Spinal cord (tissue), 10 donors: ENCODE measurements around the gene NUP93. TPM values are rescaled to one million over a fixed set of nuclear protein-coding genes. Genes with fewer than 3 reads are reported as not detected.
"Not testable (repeated sequence)": the region's sequence is repeated elsewhere in the genome, so short reads cannot be mapped to it uniquely, and the experiment has no call there.

Source experiments
- DNase-seq, 6 donors: peaks; one replicate each; pipeline versions ENCODE4 v3.0.0 to v3.0.0-alpha.2; 2013 to 2015; ENCODE audit warnings: low spot score in 6 of 6, low read depth in 4 of 6
- H3K27ac ChIP-seq: one replicate; pipeline ENCODE4 v1.5.1; 2013; ENCODE audit warnings: low read depth, low read length, control low read depth
- H3K27me3 ChIP-seq: one replicate; pipeline ENCODE4 v1.6.1; 2013; ENCODE audit warnings: low read length; ENCODE audit not compliant: control insufficient read depth, insufficient read depth
- H3K36me3 ChIP-seq: one replicate; pipeline ENCODE4 v1.6.1; 2013; ENCODE audit warnings: low read length; ENCODE audit not compliant: control insufficient read depth, insufficient read depth
- H3K4me1 ChIP-seq: one replicate; pipeline ENCODE4 v1.6.1; 2013; ENCODE audit warnings: low read length; ENCODE audit not compliant: control insufficient read depth, insufficient read depth
- H3K4me3 ChIP-seq: one replicate; pipeline ENCODE4 v1.5.1; 2013; ENCODE audit warnings: low read depth, low read length, control low read depth
- H3K9me3 ChIP-seq: one replicate; pipeline ENCODE4 v1.6.1; 2013; ENCODE audit warnings: low read length; ENCODE audit not compliant: control insufficient read depth, insufficient read depth
- WGBS: methylation state at CpG from one replicate; pipeline ENCODE4 v1.1.5; 2013; ENCODE audit warnings: missing lambda C conversion rate; ENCODE audit not compliant: insufficient coverage; 5-methylcytosine and 5-hydroxymethylcytosine counted together
- polyA plus RNA-seq, 2 donors: library from polyadenylated mRNA; unstranded; fragments of 120-200 nt; gene quantifications; one replicate each; pipeline ENCODE4 v1.2.1, GENCODE V29; 2013; ENCODE audit not compliant: insufficient read length in 2 of 2
- total RNA-seq, 2 donors: library from RNA; depleted of rRNA in 1 of 2; stranded (reverse); fragments of 120-200 nt in 1 of 2; fragments of >200 nt in 1 of 2; gene quantifications; one replicate each; pipeline versions ENCODE4 v1.2.3 to v1.2.4, GENCODE V29; 2013 to 2014
- donor health status: healthy.

The NUP93 gene
- total and polyA plus RNA-seq, 4 donors: 103 to 128 (median 121) TPM

GRCh38 chr16:56868766-56869165, 138.8 kb downstream of the NUP93 start:
- peaks cover 26% of the 10 kb centered on the region for H3K4me1 ChIP-seq
- not testable (repeated sequence) for H3K4me3 ChIP-seq, H3K9me3 ChIP-seq, H3K36me3 ChIP-seq, DNase-seq, H3K27me3 ChIP-seq, H3K27ac ChIP-seq
- 94% methylated on average over 3 of the region's 5 CpGs for WGBS

- WGBS: 86% methylated on average over 24 of the region's 24 CpGs
- H3K27me3 ChIP-seq: no peaks in the 10 kb centered on the region
- no peaks in the 10 kb centered on the region for H3K36me3 ChIP-seq
- no peaks in the 10 kb centered on the region for H3K9me3 ChIP-seq
- H3K4me3 ChIP-seq: no peak overlapping the region
- H3K27ac ChIP-seq: no peak overlapping the region
- H3K4me1 ChIP-seq: peaks cover 24% of the 10 kb centered on the region
- no peak for DNase-seq
These were observed 139.8 kb downstream of the NUP93 start for GRCh38 chr16:56869513-56870275.

- H3K27me3 ChIP-seq: no peaks in the 10 kb centered on the region
- 94% methylated on average over 7 of the region's 14 CpGs for WGBS
- H3K27ac ChIP-seq: no peak overlapping the region
- no peak for DNase-seq
- no peaks in the 10 kb centered on the region for H3K9me3 ChIP-seq
- peaks cover 19% of the 10 kb centered on the region for H3K4me1 ChIP-seq
- H3K36me3 ChIP-seq: no peaks in the 10 kb centered on the region
- no peak overlapping the region for H3K4me3 ChIP-seq
These were observed 140.5 kb downstream of the NUP93 start for GRCh38 chr16:56870276-56870888.

- no peak for DNase-seq
- 46% methylated on average over 4 of the region's 7 CpGs for WGBS
These were observed 141.3 kb downstream of the NUP93 start for GRCh38 chr16:56871172-56871593.

GRCh38 chr16:56872863-56873391, 143.0 kb downstream of the NUP93 start:
- Histone ChIP-seq H3K36me3 (no peaks in the 10 kb centered on the region), H3K4me1 (peaks cover 7% of the 10 kb centered on the region), H3K27me3 (no peaks in the 10 kb centered on the region), H3K9me3 (no peaks in the 10 kb centered on the region), H3K4me3 (no peak overlapping the region), H3K27ac (no peak overlapping the region)
- DNase-seq: no peak
- 100% methylated on average over 6 of the region's 10 CpGs for WGBS

More at GRCh38 chr16:56871172-56871593, 141.3 kb downstream of the NUP93 start:
- Histone ChIP-seq H3K36me3 (no peaks in the 10 kb centered on the region), H3K4me3 (no peak overlapping the region), H3K4me1 (peaks cover 19% of the 10 kb centered on the region), H3K27me3 (no peaks in the 10 kb centered on the region), H3K27ac (no peak overlapping the region), H3K9me3 (no peaks in the 10 kb centered on the region)

- peaks cover 5% of the 10 kb centered on the region for H3K4me1 ChIP-seq
- no peaks in the 10 kb centered on the region for H3K27me3 ChIP-seq
- 61% methylated on average over 10 of the region's 11 CpGs for WGBS
- no peaks in the 10 kb centered on the region for H3K9me3 ChIP-seq
- no peak overlapping the region for H3K4me3 ChIP-seq
- no peak overlapping the region for H3K27ac ChIP-seq
- DNase-seq: no peak
- no peaks in the 10 kb centered on the region for H3K36me3 ChIP-seq
These were observed 144.9 kb downstream of the NUP93 start for GRCh38 chr16:56874800-56875199.

GRCh38 chr16:56876048-56876447, 146.1 kb downstream of the NUP93 start:
- Histone ChIP-seq H3K4me3 (no peak overlapping the region), H3K36me3 (no peaks in the 10 kb centered on the region), H3K27ac (no peak overlapping the region), H3K27me3 (no peaks in the 10 kb centered on the region), H3K4me1 (peaks cover 2% of the 10 kb centered on the region), H3K9me3 (no peaks in the 10 kb centered on the region)
- no peak for DNase-seq
- 90% methylated on average over 3 of the region's 4 CpGs for WGBS

GRCh38 chr16:56877486-56878182, 147.7 kb downstream of the NUP93 start:
- DNase-seq: no peak

GRCh38 chr16:56878282-56878854, 148.4 kb downstream of the NUP93 start:
- 88% methylated on average over 5 of the region's 8 CpGs for WGBS
- H3K27me3 ChIP-seq: no peaks in the 10 kb centered on the region
- no peak for DNase-seq

More at GRCh38 chr16:56877486-56878182, 147.7 kb downstream of the NUP93 start:
- H3K27ac ChIP-seq: no peak overlapping the region
- no peak overlapping the region for H3K4me3 ChIP-seq
- H3K9me3 ChIP-seq: no peaks in the 10 kb centered on the region
- WGBS: 86% methylated on average over 7 of the region's 13 CpGs
- H3K36me3 ChIP-seq: no peaks in the 10 kb centered on the region
- H3K4me1 ChIP-seq: no peaks in the 10 kb centered on the region
- no peaks in the 10 kb centered on the region for H3K27me3 ChIP-seq

More at GRCh38 chr16:56878282-56878854, 148.4 kb downstream of the NUP93 start:
- no peak overlapping the region for H3K27ac ChIP-seq
- H3K4me3 ChIP-seq: no peak overlapping the region
- H3K4me1 ChIP-seq: no peaks in the 10 kb centered on the region
- no peaks in the 10 kb centered on the region for H3K36me3 ChIP-seq
- H3K9me3 ChIP-seq: no peaks in the 10 kb centered on the region
